OCI-LY7 (cell line): ENCODE data around the gene SERTAD4.

Experiments used
- EZH2phosphoT487 ChIP-seq: fragments of 200-600 bp; sonication (generic); IDR thresholded peaks from 2 replicates; pipeline ENCODE4 v1.6.1; 2018; ENCODE audit warnings: low read depth, borderline replicate concordance, mild to moderate bottlenecking, mixed run types, antibody characterized with exemption, low read length, moderate library complexity, mixed read lengths
- TF ChIP-seq, protein P1 (sequence below): fragments of 200-600 bp; sonication (generic); conservative IDR thresholded peaks from 2 replicates; pipeline ENCODE4 v1.5.1; 2014; ENCODE audit warnings: mild to moderate bottlenecking, antibody characterized with exemption, low read length, moderate library complexity, mixed read lengths

DNA sequence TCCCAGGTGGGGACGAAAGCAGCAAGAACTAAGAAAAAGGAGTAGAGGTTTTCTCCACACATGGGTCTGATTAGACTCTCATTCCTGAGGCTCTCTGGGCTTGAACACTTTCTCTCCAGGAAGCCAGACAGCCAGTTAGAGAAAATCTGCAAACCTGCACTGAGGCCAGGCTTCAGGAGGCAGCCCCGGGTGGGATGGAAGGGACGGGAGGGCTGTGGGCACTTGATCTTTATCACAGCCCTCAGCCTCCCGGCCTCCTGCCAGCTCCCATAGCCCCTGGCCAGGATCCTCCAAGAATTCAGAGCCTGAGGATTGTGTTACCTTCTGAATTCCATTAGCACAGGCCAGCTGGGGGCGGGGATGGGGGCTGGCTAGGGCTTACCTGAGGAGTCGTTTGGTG, 40.1 kb downstream of the SERTAD4 start:
- TF ChIP-seq, protein P1, sequence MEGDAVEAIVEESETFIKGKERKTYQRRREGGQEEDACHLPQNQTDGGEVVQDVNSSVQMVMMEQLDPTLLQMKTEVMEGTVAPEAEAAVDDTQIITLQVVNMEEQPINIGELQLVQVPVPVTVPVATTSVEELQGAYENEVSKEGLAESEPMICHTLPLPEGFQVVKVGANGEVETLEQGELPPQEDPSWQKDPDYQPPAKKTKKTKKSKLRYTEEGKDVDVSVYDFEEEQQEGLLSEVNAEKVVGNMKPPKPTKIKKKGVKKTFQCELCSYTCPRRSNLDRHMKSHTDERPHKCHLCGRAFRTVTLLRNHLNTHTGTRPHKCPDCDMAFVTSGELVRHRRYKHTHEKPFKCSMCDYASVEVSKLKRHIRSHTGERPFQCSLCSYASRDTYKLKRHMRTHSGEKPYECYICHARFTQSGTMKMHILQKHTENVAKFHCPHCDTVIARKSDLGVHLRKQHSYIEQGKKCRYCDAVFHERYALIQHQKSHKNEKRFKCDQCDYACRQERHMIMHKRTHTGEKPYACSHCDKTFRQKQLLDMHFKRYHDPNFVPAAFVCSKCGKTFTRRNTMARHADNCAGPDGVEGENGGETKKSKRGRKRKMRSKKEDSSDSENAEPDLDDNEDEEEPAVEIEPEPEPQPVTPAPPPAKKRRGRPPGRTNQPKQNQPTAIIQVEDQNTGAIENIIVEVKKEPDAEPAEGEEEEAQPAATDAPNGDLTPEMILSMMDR = no peak
- no peak for TF ChIP-seq EZH2phosphoT487
